ENCODE data around the gene APPBP2.

APPBP2 gene

DNA sequence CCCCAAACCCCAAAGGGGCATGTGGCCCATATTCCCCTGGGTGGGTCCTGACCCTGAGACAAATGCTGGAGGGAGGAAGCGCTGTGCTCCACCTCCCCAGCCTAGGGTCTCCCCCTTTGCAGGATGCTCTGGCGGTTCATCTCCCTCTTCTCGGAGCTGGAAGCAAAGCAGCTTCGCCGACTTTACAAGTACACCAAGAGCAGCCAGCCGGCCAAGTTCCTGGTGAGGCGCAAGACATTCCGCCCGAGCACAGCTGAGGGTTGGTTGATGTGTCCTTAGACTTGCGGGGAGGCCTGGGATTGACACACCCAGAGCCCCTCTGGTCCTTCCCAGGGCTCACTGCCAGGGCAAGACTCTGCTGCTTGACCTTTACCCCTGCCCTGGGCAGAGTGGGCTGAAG lies 99.4 kb downstream of the APPBP2 start:
- Histone ChIP-seq H3K27me3 (ENCODE audit: low read depth, low read length) (no peaks in the 10 kb centered on the region), H3K36me3 (replicated peaks; ENCODE audit: low read depth, low read length) (no peaks in the 10 kb centered on the region), H3K4me3 (ENCODE audit: low read length) (no peak overlapping the region), H3K9ac (ENCODE audit: low read length) (no peak overlapping the region), H3K4me1 (ENCODE audit: low read length) (peaks cover 9% of the 10 kb centered on the region), H3K4me2 (ENCODE audit: low read length) (no peak overlapping the region), H2AFZ (ENCODE audit: low read depth, low read length) (no peak overlapping the region), H3K9me3 (ENCODE audit: insufficient read depth, low read length) (no peaks in the 10 kb centered on the region), H3K79me2 (ENCODE audit: low read length) (no peaks in the 10 kb centered on the region), H3K27ac (ENCODE audit: low read length) (no peak overlapping the region), H4K20me1 (ENCODE audit: insufficient read depth, low read length) (no peaks in the 10 kb centered on the region)
- TF ChIP-seq EZH2phosphoT487 (IDR thresholded peaks at IDR 0.05; ENCODE audit: low read depth) = no peak
- TF ChIP-seq, protein P1, sequence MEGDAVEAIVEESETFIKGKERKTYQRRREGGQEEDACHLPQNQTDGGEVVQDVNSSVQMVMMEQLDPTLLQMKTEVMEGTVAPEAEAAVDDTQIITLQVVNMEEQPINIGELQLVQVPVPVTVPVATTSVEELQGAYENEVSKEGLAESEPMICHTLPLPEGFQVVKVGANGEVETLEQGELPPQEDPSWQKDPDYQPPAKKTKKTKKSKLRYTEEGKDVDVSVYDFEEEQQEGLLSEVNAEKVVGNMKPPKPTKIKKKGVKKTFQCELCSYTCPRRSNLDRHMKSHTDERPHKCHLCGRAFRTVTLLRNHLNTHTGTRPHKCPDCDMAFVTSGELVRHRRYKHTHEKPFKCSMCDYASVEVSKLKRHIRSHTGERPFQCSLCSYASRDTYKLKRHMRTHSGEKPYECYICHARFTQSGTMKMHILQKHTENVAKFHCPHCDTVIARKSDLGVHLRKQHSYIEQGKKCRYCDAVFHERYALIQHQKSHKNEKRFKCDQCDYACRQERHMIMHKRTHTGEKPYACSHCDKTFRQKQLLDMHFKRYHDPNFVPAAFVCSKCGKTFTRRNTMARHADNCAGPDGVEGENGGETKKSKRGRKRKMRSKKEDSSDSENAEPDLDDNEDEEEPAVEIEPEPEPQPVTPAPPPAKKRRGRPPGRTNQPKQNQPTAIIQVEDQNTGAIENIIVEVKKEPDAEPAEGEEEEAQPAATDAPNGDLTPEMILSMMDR (IDR thresholded peaks at IDR 0.05; ENCODE audit: low read depth, low read length) = no peak

DNA sequence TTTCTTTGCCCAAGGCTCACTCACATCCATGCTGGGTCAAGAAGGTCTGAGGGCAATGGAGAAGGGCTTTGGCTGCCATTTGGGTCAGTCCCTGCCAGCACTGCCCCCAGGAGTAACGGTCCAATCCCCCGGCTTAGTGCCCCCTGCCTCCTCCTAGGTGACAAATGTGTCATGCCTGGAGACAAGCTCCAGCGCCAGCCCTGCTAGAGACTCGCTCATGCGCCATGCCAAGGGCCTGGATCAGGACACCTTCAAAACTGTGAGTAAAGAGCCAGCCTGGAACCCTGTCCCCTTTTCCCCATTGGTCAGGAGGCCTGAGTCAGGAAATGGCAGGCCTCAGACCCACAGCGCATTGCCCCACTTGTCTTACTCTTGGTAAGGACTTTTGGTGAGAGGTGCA lies 100.4 kb downstream of the APPBP2 start:
- no peak overlapping the region for H3K4me2 ChIP-seq (ENCODE audit: low read length)
- H3K4me1 ChIP-seq (ENCODE audit: low read length) = peaks cover 14% of the 10 kb centered on the region
- H2AFZ ChIP-seq (ENCODE audit: low read depth, low read length) = no peak overlapping the region
- H3K9me3 ChIP-seq (ENCODE audit: insufficient read depth, low read length) = no peaks in the 10 kb centered on the region
- H3K27ac ChIP-seq (ENCODE audit: low read length) = no peak overlapping the region
- no peaks in the 10 kb centered on the region for H3K79me2 ChIP-seq (ENCODE audit: low read length)
- no peak overlapping the region for H3K9ac ChIP-seq (ENCODE audit: low read length)
- no peaks in the 10 kb centered on the region for H4K20me1 ChIP-seq (ENCODE audit: insufficient read depth, low read length)
- TF ChIP-seq EZH2phosphoT487 (IDR thresholded peaks at IDR 0.05; ENCODE audit: low read depth) = no peak
- TF ChIP-seq, protein P1 (IDR thresholded peaks at IDR 0.05; ENCODE audit: low read depth, low read length) = no peak
- no peaks in the 10 kb centered on the region for H3K27me3 ChIP-seq (ENCODE audit: low read depth, low read length)
- H3K36me3 ChIP-seq (replicated peaks; ENCODE audit: low read depth, low read length) = no peaks in the 10 kb centered on the region
- H3K4me3 ChIP-seq (ENCODE audit: low read length) = no peak overlapping the region

DNA sequence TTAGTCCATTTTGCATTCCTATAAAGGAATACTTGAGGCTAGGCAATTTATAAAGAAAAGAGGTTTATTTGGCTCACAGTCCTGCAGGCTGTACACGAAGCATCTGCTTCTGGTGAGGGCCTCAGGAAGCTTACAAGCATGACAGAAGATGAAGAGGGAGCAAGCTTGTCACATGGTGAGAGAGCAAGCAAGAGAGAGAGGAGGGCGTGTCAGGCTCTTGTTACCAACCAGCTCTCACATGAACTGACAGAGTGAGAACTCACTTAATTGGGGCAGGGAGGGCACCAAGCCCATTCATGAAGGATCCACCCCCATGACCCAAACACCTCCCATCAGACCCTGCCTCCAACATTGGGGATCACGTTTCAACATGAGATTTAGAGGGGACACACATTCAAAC lies 102.2 kb downstream of the APPBP2 start:
- H3K4me3 ChIP-seq (ENCODE audit: low read length) = no peak overlapping the region
- no peaks in the 10 kb centered on the region for H4K20me1 ChIP-seq (ENCODE audit: insufficient read depth, low read length)
- H3K4me1 ChIP-seq (ENCODE audit: low read length) = peaks cover 14% of the 10 kb centered on the region
- no peak overlapping the region for H2AFZ ChIP-seq (ENCODE audit: low read depth, low read length)
- H3K36me3 ChIP-seq (replicated peaks; ENCODE audit: low read depth, low read length) = no peaks in the 10 kb centered on the region
- H3K4me2 ChIP-seq (ENCODE audit: low read length) = no peak overlapping the region
- no peaks in the 10 kb centered on the region for H3K27me3 ChIP-seq (ENCODE audit: low read depth, low read length)
- TF ChIP-seq, protein P1 (IDR thresholded peaks at IDR 0.05; ENCODE audit: low read depth, low read length) = no peak
- TF ChIP-seq EZH2phosphoT487 (IDR thresholded peaks at IDR 0.05; ENCODE audit: low read depth) = no peak
- H3K79me2 ChIP-seq (ENCODE audit: low read length) = no peaks in the 10 kb centered on the region
- no peak overlapping the region for H3K27ac ChIP-seq (ENCODE audit: low read length)
- H3K9me3 ChIP-seq (ENCODE audit: insufficient read depth, low read length) = no peaks in the 10 kb centered on the region
- H3K9ac ChIP-seq (ENCODE audit: low read length) = no peak overlapping the region

DNA sequence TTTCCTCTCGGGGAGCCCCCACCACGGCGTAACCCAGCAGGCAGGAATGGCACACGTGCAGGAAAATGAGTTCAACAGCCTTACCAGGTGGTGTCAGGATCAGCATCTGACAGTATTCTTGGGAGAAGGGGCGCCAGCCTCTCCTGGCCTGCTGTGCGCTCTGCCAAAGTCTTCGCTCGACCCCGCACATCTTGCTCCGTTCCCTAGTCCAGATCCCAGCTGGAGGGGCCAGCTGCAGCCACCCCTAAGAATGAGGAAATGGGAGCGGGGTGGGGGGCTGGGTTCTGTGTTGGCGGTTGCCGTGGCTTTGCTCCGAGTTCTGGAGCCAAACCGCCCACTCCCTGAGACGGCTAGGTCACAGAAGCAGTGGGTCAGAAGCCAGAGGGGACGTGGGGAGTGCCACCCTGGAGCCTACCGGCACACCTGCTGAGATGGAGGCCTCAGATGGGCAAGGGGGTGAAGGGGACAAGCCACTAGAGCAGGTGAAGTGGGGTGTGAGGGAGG lies 103.8 kb downstream of the APPBP2 start, which contains the start of gene CHCT1:
Gene CHCT1 (plus strand): TSS at position 328 of the 504 bp plus-strand sequence. CDS start 104 bp downstream, at position 432.
- peak within 1 kb of the TSS; percentile 89 for H3K4me3 ChIP-seq (ENCODE audit: low read length)
- H3K79me2 ChIP-seq (ENCODE audit: low read length) = no peaks in the 10 kb centered on the region
- no peaks in the 10 kb centered on the region for H3K27me3 ChIP-seq (ENCODE audit: low read depth, low read length)
- peak within 1 kb of the TSS; percentile 96 for H3K4me2 ChIP-seq (ENCODE audit: low read length)
- H2AFZ ChIP-seq (ENCODE audit: low read depth, low read length) = peak within 1 kb of the TSS; percentile 98
- H3K4me1 ChIP-seq (ENCODE audit: low read length) = peaks cover 14% of the 10 kb centered on the region
- no peaks in the 10 kb centered on the region for H4K20me1 ChIP-seq (ENCODE audit: insufficient read depth, low read length)
- no peaks in the 10 kb centered on the region for H3K36me3 ChIP-seq (replicated peaks; ENCODE audit: low read depth, low read length)
- H3K9ac ChIP-seq (ENCODE audit: low read length) = peak within 1 kb of the TSS; percentile 75
- H3K9me3 ChIP-seq (ENCODE audit: insufficient read depth, low read length) = no peaks in the 10 kb centered on the region
- peak within 1 kb of the TSS; percentile 52 for H3K27ac ChIP-seq (ENCODE audit: low read length)
- no peak for TF ChIP-seq EZH2phosphoT487 (IDR thresholded peaks at IDR 0.05; ENCODE audit: low read depth)
- TF ChIP-seq, protein P1 (IDR thresholded peaks at IDR 0.05; ENCODE audit: low read depth, low read length) = no peak
